ENCODE data around the gene ST6GALNAC2.

The ST6GALNAC2 gene

GRCh38 chr17:76598004-76598439 is 12.4 kb upstream of the ST6GALNAC2 start:
- DNase-seq: no peak

GRCh38 chr17:76597156-76598003 is 11.7 kb upstream of the ST6GALNAC2 start:
- no peak for DNase-seq

- DNase-seq: no peak
These were observed 9.0 kb upstream of the ST6GALNAC2 start for GRCh38 chr17:76594690-76595089.

GRCh38 chr17:76593959-76594358 is 8.3 kb upstream of the ST6GALNAC2 start:
- no peak for DNase-seq

GRCh38 chr17:76593384-76593826 is 7.7 kb upstream of the ST6GALNAC2 start:
- DNase-seq: no peak

- DNase-seq: no peak
These were observed 2.5 kb upstream of the ST6GALNAC2 start for GRCh38 chr17:76588182-76588581.

GRCh38 chr17:76586741-76587487 is 1.3 kb upstream of the ST6GALNAC2 start:
- DNase-seq: no peak

GRCh38 chr17:76585033-76585648 is 519 bp downstream of the ST6GALNAC2 start:
- no peak for DNase-seq

GRCh38 chr17:76584427-76585032 is 1.1 kb downstream of the ST6GALNAC2 start:
- no peak for DNase-seq

GRCh38 chr17:76582660-76583059 is 3.0 kb downstream of the ST6GALNAC2 start:
- no peak for DNase-seq

- DNase-seq: no peak
These were observed 4.1 kb downstream of the ST6GALNAC2 start for GRCh38 chr17:76581515-76581914.

GRCh38 chr17:76579281-76579680 is 6.4 kb downstream of the ST6GALNAC2 start:
- no peak for DNase-seq

- no peak for DNase-seq
These were observed 7.3 kb downstream of the ST6GALNAC2 start for GRCh38 chr17:76578376-76578775.

GRCh38 chr17:76577876-76578275 is 7.8 kb downstream of the ST6GALNAC2 start:
- DNase-seq: no peak

GRCh38 chr17:76576189-76576588 is 9.5 kb downstream of the ST6GALNAC2 start:
- DNase-seq: no peak

- DNase-seq: no peak
These were observed 10.1 kb downstream of the ST6GALNAC2 start for GRCh38 chr17:76575570-76575969.

GRCh38 chr17:76574166-76574565 is 11.5 kb downstream of the ST6GALNAC2 start:
- DNase-seq: no peak

GRCh38 chr17:76573096-76573495 is 12.6 kb downstream of the ST6GALNAC2 start:
- no peak for DNase-seq

- no peak for DNase-seq
These were observed 13.3 kb downstream of the ST6GALNAC2 start for GRCh38 chr17:76572201-76572910.

- no peak for DNase-seq
These were observed 14.7 kb downstream of the ST6GALNAC2 start for GRCh38 chr17:76570877-76571471.

- no peak for DNase-seq
These were observed 15.2 kb downstream of the ST6GALNAC2 start for GRCh38 chr17:76570457-76570856.
